Osteocyte (in vitro differentiated cells): Measurements from ENCODE around the gene GRB7. TPM values are rescaled to one million over a fixed set of nuclear protein-coding genes. Genes with fewer than 3 reads are reported as not detected.
"Not testable (repeated sequence)": the region's sequence is repeated elsewhere in the genome, so short reads cannot be mapped to it uniquely, and the experiment has no call there.

Source experiments
- DNase-seq: peaks from one replicate; pipeline ENCODE4 v3.0.0; 2021; ENCODE audit warnings: mixed read lengths; ENCODE audit not compliant: unreplicated experiment; ENCODE audit errors: extremely low spot score
- H3K27ac Mint-ChIP-seq: one replicate; pipeline ENCODE4 v1.8.0; 2021; ENCODE audit warnings: mild to moderate bottlenecking, mixed read lengths; ENCODE audit not compliant: unreplicated experiment
- H3K27me3 Mint-ChIP-seq: one replicate; pipeline ENCODE4 v1.8.0; 2021; ENCODE audit warnings: mixed read lengths; ENCODE audit not compliant: unreplicated experiment
- H3K36me3 Mint-ChIP-seq: one replicate; pipeline ENCODE4 v1.8.0; 2021; ENCODE audit warnings: mixed read lengths; ENCODE audit not compliant: unreplicated experiment
- H3K4me1 Mint-ChIP-seq: one replicate; pipeline ENCODE4 v1.8.0; 2021; ENCODE audit warnings: mixed read lengths; ENCODE audit not compliant: unreplicated experiment
- H3K4me3 Mint-ChIP-seq: one replicate; pipeline ENCODE4 v1.8.0; 2021; ENCODE audit warnings: mild to moderate bottlenecking, moderate library complexity, mixed read lengths; ENCODE audit not compliant: unreplicated experiment
- H3K9me3 Mint-ChIP-seq: one replicate; pipeline ENCODE4 v1.8.0; 2021; ENCODE audit warnings: mixed read lengths; ENCODE audit not compliant: unreplicated experiment
- CTCF ChIP-seq: fragments of 200-600 bp; sonication (generic); IDR thresholded peaks from 2 replicates; pipeline ENCODE4 v1.5.0; 2021; ENCODE audit warnings: antibody characterized with exemption, mild to moderate bottlenecking, moderate library complexity
- total RNA-seq: library from RNA; stranded (reverse); gene quantifications from 2 replicates; pipeline ENCODE4 v1.2.1, GENCODE V29; 2021

GRB7 gene
- total RNA-seq, 1 donor from 2014 or later, result 1.2 TPM

DNA sequence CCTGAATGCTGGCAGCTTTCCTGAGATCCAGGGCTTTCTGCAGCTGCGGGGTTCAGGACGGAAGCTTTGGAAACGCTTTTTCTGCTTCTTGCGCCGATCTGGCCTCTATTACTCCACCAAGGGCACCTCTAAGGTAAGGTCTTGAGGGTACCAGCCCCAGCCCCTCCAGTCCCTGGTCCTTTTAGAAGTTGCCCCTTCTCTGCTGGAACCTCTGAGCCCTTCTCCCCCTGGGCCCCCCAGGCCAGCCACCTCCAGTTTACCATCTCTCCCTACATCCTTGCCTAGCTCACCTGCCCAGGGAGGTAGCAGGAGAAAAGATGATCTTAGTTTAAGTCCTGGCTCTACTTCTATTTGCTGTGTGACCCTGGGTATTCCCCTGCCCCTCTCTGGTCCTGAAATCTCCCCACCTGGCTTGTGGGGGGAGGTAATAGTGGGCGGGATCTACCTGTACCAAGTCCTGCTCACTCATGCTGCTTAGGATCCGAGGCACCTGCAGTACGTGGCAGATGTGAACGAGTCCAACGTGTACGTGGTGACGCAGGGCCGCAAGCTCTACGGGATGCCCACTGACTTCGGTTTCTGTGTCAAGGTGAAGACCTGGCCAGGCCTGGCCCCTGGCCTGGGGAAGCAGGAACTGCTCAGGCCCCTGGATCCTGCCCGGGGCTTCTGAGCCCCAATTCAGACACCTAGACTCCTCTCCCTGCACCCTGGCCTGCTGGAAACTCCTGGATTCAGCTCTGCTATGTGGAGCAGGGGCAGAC is 6.5 kb downstream of the GRB7 start:
- Mint-ChIP-seq H3K36me3 (no peaks in the 10 kb centered on the region), H3K27ac (no peak overlapping the region), H3K9me3 (no peaks in the 10 kb centered on the region), H3K27me3 (no peaks in the 10 kb centered on the region), H3K4me3 (no peak overlapping the region), H3K4me1 (peaks cover 18% of the 10 kb centered on the region)
- DNase-seq, result no peak
- no peak for TF ChIP-seq CTCF

- no peaks in the 10 kb centered on the region for H3K36me3 Mint-ChIP-seq
- H3K4me3 Mint-ChIP-seq, result no peak overlapping the region
- DNase-seq, result no peak
- peaks cover 13% of the 10 kb centered on the region for H3K4me1 Mint-ChIP-seq
- H3K27me3 Mint-ChIP-seq, result no peaks in the 10 kb centered on the region
- no peak for TF ChIP-seq CTCF
- no peak overlapping the region for H3K27ac Mint-ChIP-seq
- no peaks in the 10 kb centered on the region for H3K9me3 Mint-ChIP-seq
Observed at GRCh38 chr17:39744836-39745215, 7.1 kb downstream of the GRB7 start.

DNA sequence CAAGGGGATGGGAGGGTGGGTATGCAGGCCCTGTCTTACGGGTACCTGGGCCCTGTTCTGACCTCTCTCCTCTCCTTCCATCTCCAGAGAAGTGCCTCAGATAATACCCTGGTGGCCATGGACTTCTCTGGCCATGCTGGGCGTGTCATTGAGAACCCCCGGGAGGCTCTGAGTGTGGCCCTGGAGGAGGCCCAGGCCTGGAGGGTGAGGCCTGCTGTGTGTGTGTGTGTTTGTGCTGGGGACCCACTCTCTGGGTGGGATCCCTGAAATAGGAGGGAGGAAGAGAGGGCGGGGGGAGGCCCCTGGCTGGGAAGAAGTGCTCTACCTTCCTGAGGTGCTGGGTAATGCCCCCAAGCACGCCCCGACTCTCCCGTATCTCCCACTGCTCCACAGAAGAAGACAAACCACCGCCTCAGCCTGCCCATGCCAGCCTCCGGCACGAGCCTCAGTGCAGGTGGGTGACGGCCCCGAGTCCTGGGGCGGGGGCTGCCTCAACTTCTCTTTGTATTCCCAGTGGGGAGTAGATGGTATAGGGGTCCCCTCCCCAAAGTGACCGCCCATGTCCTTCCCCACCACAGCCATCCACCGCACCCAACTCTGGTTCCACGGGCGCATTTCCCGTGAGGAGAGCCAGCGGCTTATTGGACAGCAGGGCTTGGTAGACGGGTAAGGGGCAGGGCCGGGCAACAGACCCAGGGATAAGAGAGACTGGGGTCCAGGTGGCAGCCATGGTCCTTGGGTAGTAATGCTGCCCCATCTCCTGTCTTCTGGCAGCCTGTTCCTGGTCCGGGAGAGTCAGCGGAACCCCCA is 7.8 kb downstream of the GRB7 start:
- H3K4me1 Mint-ChIP-seq, result peaks cover 12% of the 10 kb centered on the region

DNA sequence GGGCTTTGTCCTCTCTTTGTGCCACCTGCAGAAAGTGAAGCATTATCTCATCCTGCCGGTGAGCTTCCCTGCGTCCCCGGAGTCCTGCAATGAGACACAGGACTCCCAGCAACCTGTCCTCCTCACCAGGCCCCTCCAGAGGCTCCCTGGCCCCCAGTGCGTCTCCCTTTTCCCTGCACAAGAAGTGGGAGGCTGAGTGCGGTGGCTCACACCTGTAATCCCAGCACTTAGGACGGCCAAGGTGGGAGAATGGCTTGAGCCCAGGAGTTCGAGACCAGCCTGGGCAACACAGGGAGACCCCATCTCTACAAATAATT is 8.4 kb downstream of the GRB7 start:
- no peaks in the 10 kb centered on the region for H3K27me3 Mint-ChIP-seq
- no peaks in the 10 kb centered on the region for H3K36me3 Mint-ChIP-seq
- no peak for TF ChIP-seq CTCF
- no peak for DNase-seq
- peaks cover 8% of the 10 kb centered on the region for H3K4me1 Mint-ChIP-seq
- no peak overlapping the region for H3K27ac Mint-ChIP-seq
- H3K9me3 Mint-ChIP-seq, result no peaks in the 10 kb centered on the region
- H3K4me3 Mint-ChIP-seq, result no peak overlapping the region

More for the DNA sequence above, 7.8 kb downstream of the GRB7 start:
- H3K27me3 Mint-ChIP-seq, result no peaks in the 10 kb centered on the region
- no peak overlapping the region for H3K27ac Mint-ChIP-seq
- H3K36me3 Mint-ChIP-seq, result no peaks in the 10 kb centered on the region
- H3K9me3 Mint-ChIP-seq, result no peaks in the 10 kb centered on the region
- DNase-seq, result no peak
- no peak overlapping the region for H3K4me3 Mint-ChIP-seq
- no peak for TF ChIP-seq CTCF

- no peaks in the 10 kb centered on the region for H3K9me3 Mint-ChIP-seq
- peaks cover 11% of the 10 kb centered on the region for H3K4me1 Mint-ChIP-seq
- TF ChIP-seq CTCF, result no peak
- no peak for DNase-seq
- H3K4me3 Mint-ChIP-seq, result no peak overlapping the region
- H3K27ac Mint-ChIP-seq, result no peak overlapping the region
- H3K27me3 Mint-ChIP-seq, result no peaks in the 10 kb centered on the region
- H3K36me3 Mint-ChIP-seq, result no peaks in the 10 kb centered on the region
Observed at GRCh38 chr17:39747745-39748144, 10.0 kb downstream of the GRB7 start.

DNA sequence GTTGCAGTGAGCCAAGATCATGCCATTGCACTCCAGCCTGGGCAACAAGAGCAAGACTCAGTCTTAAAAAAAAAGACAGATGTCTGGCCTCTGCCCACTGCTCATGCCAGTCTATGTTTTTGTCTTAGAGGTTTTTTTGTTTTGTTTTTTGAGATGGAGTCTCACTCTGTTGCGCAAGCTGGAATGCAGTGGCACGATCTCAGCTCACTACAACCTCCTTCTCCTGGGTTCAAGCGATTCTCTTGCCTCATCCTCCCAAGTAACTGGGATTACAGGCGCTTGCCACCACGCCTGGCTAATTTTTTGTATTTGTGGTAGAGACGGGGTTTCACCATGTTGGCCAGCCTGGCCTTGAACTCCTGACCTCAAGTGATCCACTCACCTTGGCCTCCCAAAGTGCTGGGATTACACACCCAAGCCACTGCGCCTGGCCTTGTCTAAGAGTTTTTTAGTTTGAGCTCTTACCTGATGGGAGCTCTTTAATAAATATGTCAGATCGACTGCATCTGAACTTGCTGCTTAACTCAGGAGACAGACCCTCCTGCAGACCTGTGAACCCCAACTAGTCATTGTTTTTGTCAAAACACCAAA is 10.8 kb downstream of the GRB7 start:
- H3K9me3 Mint-ChIP-seq, H3K36me3 Mint-ChIP-seq, DNase-seq, H3K27me3 Mint-ChIP-seq, H3K4me3 Mint-ChIP-seq, H3K27ac Mint-ChIP-seq: not testable (repeated sequence)
- peaks cover 15% of the 10 kb centered on the region for H3K4me1 Mint-ChIP-seq
